ENCODE measurements around the gene FAM120AOS.

GRCh38 chr9:93464395-93464794 lies 11.0 kb upstream of the FAM120AOS start:
- TF ChIP-seq SIN3A (IDR thresholded peaks at IDR 0.05; ENCODE audit: low read depth): no peak
- TF ChIP-seq, protein P1, sequence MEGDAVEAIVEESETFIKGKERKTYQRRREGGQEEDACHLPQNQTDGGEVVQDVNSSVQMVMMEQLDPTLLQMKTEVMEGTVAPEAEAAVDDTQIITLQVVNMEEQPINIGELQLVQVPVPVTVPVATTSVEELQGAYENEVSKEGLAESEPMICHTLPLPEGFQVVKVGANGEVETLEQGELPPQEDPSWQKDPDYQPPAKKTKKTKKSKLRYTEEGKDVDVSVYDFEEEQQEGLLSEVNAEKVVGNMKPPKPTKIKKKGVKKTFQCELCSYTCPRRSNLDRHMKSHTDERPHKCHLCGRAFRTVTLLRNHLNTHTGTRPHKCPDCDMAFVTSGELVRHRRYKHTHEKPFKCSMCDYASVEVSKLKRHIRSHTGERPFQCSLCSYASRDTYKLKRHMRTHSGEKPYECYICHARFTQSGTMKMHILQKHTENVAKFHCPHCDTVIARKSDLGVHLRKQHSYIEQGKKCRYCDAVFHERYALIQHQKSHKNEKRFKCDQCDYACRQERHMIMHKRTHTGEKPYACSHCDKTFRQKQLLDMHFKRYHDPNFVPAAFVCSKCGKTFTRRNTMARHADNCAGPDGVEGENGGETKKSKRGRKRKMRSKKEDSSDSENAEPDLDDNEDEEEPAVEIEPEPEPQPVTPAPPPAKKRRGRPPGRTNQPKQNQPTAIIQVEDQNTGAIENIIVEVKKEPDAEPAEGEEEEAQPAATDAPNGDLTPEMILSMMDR (IDR thresholded peaks at IDR 0.05 in 2 of 3, conservative IDR thresholded peaks at IDR 0.05 in 1 of 3; ENCODE audit: borderline replicate concordance in 1 of 3, insufficient read depth in 1 of 3, low read depth in 2 of 3, low read length in 2 of 3): no peak
- TF ChIP-seq, protein P2, sequence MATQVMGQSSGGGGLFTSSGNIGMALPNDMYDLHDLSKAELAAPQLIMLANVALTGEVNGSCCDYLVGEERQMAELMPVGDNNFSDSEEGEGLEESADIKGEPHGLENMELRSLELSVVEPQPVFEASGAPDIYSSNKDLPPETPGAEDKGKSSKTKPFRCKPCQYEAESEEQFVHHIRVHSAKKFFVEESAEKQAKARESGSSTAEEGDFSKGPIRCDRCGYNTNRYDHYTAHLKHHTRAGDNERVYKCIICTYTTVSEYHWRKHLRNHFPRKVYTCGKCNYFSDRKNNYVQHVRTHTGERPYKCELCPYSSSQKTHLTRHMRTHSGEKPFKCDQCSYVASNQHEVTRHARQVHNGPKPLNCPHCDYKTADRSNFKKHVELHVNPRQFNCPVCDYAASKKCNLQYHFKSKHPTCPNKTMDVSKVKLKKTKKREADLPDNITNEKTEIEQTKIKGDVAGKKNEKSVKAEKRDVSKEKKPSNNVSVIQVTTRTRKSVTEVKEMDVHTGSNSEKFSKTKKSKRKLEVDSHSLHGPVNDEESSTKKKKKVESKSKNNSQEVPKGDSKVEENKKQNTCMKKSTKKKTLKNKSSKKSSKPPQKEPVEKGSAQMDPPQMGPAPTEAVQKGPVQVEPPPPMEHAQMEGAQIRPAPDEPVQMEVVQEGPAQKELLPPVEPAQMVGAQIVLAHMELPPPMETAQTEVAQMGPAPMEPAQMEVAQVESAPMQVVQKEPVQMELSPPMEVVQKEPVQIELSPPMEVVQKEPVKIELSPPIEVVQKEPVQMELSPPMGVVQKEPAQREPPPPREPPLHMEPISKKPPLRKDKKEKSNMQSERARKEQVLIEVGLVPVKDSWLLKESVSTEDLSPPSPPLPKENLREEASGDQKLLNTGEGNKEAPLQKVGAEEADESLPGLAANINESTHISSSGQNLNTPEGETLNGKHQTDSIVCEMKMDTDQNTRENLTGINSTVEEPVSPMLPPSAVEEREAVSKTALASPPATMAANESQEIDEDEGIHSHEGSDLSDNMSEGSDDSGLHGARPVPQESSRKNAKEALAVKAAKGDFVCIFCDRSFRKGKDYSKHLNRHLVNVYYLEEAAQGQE (IDR thresholded peaks at IDR 0.05; ENCODE audit: low read depth): no peak
- TF ChIP-seq SP1 (IDR thresholded peaks at IDR 0.05; ENCODE audit: low read depth): no peak
- no peak for TF ChIP-seq POLR2A (IDR thresholded peaks at IDR 0.05; ENCODE audit: borderline replicate concordance, extremely low read depth, insufficient read depth, insufficient read length)
- no peak for TF ChIP-seq ZNF274 (IDR thresholded peaks at IDR 0.05; ENCODE audit: low read depth, low read length)
- TF ChIP-seq ATF3 (IDR thresholded peaks at IDR 0.05): no peak
- TF ChIP-seq EZH2phosphoT487 (IDR thresholded peaks at IDR 0.05; ENCODE audit: borderline replicate concordance): no peak
- no peak for TF ChIP-seq MAX (IDR thresholded peaks at IDR 0.05)
- TF ChIP-seq CBX3 (IDR thresholded peaks at IDR 0.05; ENCODE audit: low read depth): no peak
- TF ChIP-seq, protein P3, sequence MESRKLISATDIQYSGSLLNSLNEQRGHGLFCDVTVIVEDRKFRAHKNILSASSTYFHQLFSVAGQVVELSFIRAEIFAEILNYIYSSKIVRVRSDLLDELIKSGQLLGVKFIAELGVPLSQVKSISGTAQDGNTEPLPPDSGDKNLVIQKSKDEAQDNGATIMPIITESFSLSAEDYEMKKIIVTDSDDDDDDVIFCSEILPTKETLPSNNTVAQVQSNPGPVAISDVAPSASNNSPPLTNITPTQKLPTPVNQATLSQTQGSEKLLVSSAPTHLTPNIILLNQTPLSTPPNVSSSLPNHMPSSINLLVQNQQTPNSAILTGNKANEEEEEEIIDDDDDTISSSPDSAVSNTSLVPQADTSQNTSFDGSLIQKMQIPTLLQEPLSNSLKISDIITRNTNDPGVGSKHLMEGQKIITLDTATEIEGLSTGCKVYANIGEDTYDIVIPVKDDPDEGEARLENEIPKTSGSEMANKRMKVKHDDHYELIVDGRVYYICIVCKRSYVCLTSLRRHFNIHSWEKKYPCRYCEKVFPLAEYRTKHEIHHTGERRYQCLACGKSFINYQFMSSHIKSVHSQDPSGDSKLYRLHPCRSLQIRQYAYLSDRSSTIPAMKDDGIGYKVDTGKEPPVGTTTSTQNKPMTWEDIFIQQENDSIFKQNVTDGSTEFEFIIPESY (IDR thresholded peaks at IDR 0.05; ENCODE audit: extremely low read depth, insufficient replicate concordance, low read length): no peak
- no peak for TF ChIP-seq EZH2 (IDR thresholded peaks at IDR 0.05)
- TF ChIP-seq RAD21 (IDR thresholded peaks at IDR 0.05; ENCODE audit: low read depth): no peak

Measured in HCT116 (cell line).